ENCODE data around the gene SNRNP40. TPM values are rescaled to one million over a fixed set of nuclear protein-coding genes. Genes with fewer than 3 reads are reported as not detected.

SNRNP40 gene
- total and polyA plus RNA-seq, 2 donors from 2014 or later, result 31.3 to 44.2 TPM

- no peak for DNase-seq
- FAIRE-seq, result no peak
- H3K27ac ChIP-seq (ENCODE audit: low read depth in 2 of 2, low read length in 2 of 2), result no peak overlapping the region
- H3K9me3 ChIP-seq (ENCODE audit: control insufficient read depth in 2 of 3, insufficient read depth in 1 of 3, low read length in 3 of 3), result no peaks in the 10 kb centered on the region
- no peaks in the 10 kb centered on the region for H3K4me1 ChIP-seq (ENCODE audit: control insufficient read depth in 2 of 3, insufficient read depth in 2 of 3, low read depth in 1 of 3, low read length in 3 of 3)
- no peak overlapping the region for H3K9ac ChIP-seq (ENCODE audit: low read length in 3 of 3)
- H3K27me3 ChIP-seq (ENCODE audit: control insufficient read depth, insufficient read depth, low read length), result no peaks in the 10 kb centered on the region
- TF ChIP-seq, protein P1, sequence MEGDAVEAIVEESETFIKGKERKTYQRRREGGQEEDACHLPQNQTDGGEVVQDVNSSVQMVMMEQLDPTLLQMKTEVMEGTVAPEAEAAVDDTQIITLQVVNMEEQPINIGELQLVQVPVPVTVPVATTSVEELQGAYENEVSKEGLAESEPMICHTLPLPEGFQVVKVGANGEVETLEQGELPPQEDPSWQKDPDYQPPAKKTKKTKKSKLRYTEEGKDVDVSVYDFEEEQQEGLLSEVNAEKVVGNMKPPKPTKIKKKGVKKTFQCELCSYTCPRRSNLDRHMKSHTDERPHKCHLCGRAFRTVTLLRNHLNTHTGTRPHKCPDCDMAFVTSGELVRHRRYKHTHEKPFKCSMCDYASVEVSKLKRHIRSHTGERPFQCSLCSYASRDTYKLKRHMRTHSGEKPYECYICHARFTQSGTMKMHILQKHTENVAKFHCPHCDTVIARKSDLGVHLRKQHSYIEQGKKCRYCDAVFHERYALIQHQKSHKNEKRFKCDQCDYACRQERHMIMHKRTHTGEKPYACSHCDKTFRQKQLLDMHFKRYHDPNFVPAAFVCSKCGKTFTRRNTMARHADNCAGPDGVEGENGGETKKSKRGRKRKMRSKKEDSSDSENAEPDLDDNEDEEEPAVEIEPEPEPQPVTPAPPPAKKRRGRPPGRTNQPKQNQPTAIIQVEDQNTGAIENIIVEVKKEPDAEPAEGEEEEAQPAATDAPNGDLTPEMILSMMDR (IDR thresholded peaks at IDR 0.05; ENCODE audit: borderline replicate concordance, extremely low read depth, insufficient read depth), result no peak
- H3K36me3 ChIP-seq (ENCODE audit: control insufficient read depth in 2 of 3, insufficient read depth in 3 of 3, low read length in 3 of 3), result peaks cover 5 to 35% (median 20%) of the 10 kb centered on the region in 3 donors
- intact Hi-C loops (cut with DNase I), result no loop called here
- H3K4me3 ChIP-seq (ENCODE audit: low read length in 3 of 3), result no peak overlapping the region
These were observed 23.0 kb downstream of the SNRNP40 start for GRCh38 chr1:31273619-31274018.

GRCh38 chr1:31272369-31272768 is 24.2 kb downstream of the SNRNP40 start:
- FAIRE-seq, result no peak
- H3K27ac ChIP-seq (ENCODE audit: low read depth in 2 of 2, low read length in 2 of 2), result no peak overlapping the region

GRCh38 chr1:31266547-31266946 is 30.0 kb downstream of the SNRNP40 start:
- no peak overlapping the region for H3K27ac ChIP-seq (ENCODE audit: low read depth in 2 of 2, low read length in 2 of 2)
- TF ChIP-seq, protein P1 (IDR thresholded peaks at IDR 0.05; ENCODE audit: borderline replicate concordance, extremely low read depth, insufficient read depth), result no peak
- H3K9ac ChIP-seq (ENCODE audit: low read length in 3 of 3), result no peak overlapping the region
- no peaks in the 10 kb centered on the region for H3K4me1 ChIP-seq (ENCODE audit: control insufficient read depth in 2 of 3, insufficient read depth in 2 of 3, low read depth in 1 of 3, low read length in 3 of 3)
- intact Hi-C loops (cut with DNase I), result no loop called here
- H3K36me3 ChIP-seq (ENCODE audit: control insufficient read depth in 2 of 3, insufficient read depth in 3 of 3, low read length in 3 of 3), result peaks cover 7 to 34% (median 24%) of the 10 kb centered on the region in 3 donors
- no peaks in the 10 kb centered on the region for H3K27me3 ChIP-seq (ENCODE audit: control insufficient read depth, insufficient read depth, low read length)
- DNase-seq, result no peak
- no peak overlapping the region for H3K4me3 ChIP-seq (ENCODE audit: low read length in 3 of 3)
- no peak for FAIRE-seq
- H3K9me3 ChIP-seq (ENCODE audit: control insufficient read depth in 2 of 3, insufficient read depth in 1 of 3, low read length in 3 of 3), result no peaks in the 10 kb centered on the region

More at GRCh38 chr1:31272369-31272768, 24.2 kb downstream of the SNRNP40 start:
- Histone ChIP-seq H3K36me3 (ENCODE audit: control insufficient read depth in 2 of 3, insufficient read depth in 3 of 3, low read length in 3 of 3) (peaks cover 5 to 33% (median 18%) of the 10 kb centered on the region in 3 donors), H3K4me1 (ENCODE audit: control insufficient read depth in 2 of 3, insufficient read depth in 2 of 3, low read depth in 1 of 3, low read length in 3 of 3) (no peaks in the 10 kb centered on the region), H3K4me3 (ENCODE audit: low read length in 3 of 3) (no peak overlapping the region), H3K9ac (ENCODE audit: low read length in 3 of 3) (no peak overlapping the region), H3K27me3 (ENCODE audit: control insufficient read depth, insufficient read depth, low read length) (no peaks in the 10 kb centered on the region), H3K9me3 (ENCODE audit: control insufficient read depth in 2 of 3, insufficient read depth in 1 of 3, low read length in 3 of 3) (no peaks in the 10 kb centered on the region)
- intact Hi-C loops (cut with DNase I), result no loop called here
- no peak for DNase-seq
- TF ChIP-seq, protein P1 (IDR thresholded peaks at IDR 0.05; ENCODE audit: borderline replicate concordance, extremely low read depth, insufficient read depth), result no peak
